Urothelium cell line (cell line): Measurements from ENCODE around the gene NR4A3.
"Not testable (repeated sequence)": the region's sequence is repeated elsewhere in the genome, so short reads cannot be mapped to it uniquely, and the experiment has no call there.

Experiments
- DNase-seq: peaks from one replicate; pipeline ENCODE4 v3.0.0; 2011; ENCODE audit warnings: low spot score, mixed read lengths
- FAIRE-seq: peaks from 2 replicates; lab custom pipeline; 2011; peaks lifted over from hg19 to GRCh38; lab: Jason Lieb, UNC

NR4A3 gene

DNA sequence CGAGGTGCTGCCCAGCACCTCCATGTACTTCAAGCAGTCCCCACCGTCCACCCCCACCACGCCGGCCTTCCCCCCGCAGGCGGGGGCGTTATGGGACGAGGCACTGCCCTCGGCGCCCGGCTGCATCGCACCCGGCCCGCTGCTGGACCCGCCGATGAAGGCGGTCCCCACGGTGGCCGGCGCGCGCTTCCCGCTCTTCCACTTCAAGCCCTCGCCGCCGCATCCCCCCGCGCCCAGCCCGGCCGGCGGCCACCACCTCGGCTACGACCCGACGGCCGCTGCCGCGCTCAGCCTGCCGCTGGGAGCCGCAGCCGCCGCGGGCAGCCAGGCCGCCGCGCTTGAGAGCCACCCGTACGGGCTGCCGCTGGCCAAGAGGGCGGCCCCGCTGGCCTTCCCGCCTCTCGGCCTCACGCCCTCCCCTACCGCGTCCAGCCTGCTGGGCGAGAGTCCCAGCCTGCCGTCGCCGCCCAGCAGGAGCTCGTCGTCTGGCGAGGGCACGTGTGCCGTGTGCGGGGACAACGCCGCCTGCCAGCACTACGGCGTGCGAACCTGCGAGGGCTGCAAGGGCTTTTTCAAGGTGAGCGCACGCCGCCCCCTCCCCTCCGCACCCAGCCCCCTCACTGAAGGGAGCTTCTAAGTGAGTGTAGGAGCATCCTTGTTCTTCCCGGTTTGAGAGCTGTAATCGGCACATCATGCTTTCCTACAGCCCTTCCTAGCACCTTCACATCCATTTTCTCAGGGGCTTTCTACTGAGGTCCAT lies 6.9 kb downstream of the NR4A3 start:
- FAIRE-seq (no peak), DNase-seq (no peak)

DNA sequence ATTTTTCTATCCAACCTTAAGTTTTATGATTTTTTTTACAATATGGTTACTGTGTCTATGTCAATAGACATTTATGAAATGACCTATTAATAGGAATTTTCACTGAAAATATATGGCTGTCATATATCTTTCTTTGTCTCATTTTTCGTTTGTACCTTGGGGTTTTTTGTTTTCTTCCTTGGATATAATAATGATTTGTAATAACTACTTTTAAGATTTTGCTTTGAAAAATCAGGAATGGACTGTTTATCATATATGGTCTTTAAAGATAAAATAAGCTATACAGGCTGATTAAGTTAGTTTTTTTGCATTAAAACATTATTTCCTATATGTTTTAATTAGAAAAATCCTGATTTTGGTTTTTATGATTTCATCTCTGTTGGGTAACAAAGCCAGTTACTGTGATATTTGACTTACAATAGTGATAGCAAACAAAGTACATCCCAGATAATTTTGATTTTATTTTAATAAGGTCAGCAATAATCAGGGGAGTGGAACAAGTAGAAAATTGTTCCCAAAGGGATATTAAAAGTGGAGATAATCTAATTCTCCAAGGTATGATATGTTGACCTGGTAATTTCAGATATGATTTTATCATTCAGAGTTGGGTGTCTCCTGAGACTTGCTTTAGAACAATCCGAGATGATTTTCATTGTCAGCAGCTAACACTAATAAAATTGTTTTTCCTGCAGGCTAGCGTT lies 10.3 kb downstream of the NR4A3 start:
- DNase-seq, result no peak
- FAIRE-seq, result no peak

DNA sequence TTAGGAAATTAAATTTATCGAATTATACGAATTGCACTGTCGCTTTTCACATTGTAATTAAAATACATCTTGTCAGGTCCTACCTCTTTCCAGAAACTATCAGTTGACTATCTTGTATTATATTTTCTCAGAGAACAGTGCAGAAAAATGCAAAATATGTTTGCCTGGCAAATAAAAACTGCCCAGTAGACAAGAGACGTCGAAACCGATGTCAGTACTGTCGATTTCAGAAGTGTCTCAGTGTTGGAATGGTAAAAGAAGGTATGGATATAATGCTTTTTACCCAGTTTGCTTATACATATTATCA lies 10.8 kb downstream of the NR4A3 start:
- FAIRE-seq (no peak), DNase-seq (no peak)

DNA sequence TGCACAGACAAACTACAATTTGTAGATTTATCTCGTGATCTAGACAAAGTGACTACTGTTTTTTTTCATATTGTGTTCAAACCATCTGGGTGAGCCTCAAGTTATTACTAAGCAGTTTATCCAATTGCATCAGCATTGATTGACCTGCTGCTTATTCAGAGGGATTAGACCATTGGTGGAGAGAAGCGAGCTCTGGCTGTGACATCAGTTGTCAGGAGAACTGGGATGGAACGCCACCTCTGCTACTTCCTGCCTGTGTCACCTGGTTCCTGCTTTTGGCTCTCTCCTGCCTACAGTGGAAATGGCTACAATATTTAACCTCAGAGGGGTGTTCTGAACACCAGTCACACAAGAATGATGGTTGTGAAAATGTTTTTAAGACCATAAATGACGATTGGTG lies 12.1 kb downstream of the NR4A3 start:
- FAIRE-seq, result no peak
- no peak for DNase-seq

DNA sequence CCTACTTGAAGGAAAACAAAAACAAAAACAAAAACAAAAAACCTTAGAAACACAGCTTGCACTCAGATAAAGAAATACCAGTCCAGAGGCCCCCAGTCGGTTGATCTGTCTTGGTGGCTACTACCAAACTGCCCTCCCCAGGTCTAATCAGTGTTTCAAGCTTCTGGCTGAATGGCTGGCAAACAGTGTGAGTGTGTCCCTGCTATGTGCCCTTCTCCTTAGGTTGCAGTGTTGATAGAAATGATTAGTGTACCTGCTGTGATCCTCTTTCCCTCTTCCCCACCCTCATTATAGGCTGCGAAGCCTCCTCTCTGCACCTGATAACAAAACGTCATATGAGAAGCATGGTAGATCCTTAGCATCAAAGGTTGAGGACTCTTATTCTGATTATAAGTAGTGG lies 12.8 kb downstream of the NR4A3 start:
- FAIRE-seq (no peak), DNase-seq (no peak)

DNA sequence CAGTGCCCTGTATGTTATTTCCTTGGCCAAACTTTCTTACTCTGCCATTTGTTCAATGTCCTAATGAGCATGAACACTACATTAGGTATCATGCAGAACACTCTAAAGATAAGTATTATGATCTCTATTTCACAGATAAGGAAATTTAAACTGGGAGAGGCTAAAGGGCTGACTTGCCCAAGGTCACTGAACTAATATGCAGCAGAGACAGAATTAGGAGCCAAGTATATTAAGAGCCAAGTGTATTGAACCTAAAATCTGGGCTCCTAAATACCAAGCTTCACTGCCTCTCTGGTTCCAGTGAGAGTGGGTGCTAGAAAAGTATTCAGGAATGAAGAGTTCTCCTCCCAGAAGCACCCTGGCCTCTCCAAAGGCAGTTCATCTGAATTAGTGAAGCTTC lies 13.5 kb downstream of the NR4A3 start:
- no peak for DNase-seq
- FAIRE-seq, result no peak

DNA sequence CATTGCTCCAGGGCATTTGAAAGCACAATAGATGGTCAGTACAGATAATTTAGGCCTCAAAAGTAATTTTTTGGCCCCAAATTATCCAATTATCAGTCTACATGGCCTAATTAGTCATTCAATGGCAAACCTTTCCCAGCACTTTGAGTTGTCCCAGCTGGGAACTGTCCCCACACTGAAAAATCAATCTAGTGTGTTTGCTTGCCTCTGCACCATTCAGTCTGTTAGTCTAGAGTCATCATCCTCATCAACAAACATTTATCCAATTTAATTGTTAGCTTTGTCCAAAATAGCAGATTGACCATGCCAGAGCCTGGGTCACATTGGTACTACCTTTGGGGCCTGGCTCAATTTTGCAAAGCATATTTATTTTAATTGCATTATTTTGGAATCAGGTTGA lies 13.9 kb downstream of the NR4A3 start:
- no peak for FAIRE-seq
- no peak for DNase-seq

DNA sequence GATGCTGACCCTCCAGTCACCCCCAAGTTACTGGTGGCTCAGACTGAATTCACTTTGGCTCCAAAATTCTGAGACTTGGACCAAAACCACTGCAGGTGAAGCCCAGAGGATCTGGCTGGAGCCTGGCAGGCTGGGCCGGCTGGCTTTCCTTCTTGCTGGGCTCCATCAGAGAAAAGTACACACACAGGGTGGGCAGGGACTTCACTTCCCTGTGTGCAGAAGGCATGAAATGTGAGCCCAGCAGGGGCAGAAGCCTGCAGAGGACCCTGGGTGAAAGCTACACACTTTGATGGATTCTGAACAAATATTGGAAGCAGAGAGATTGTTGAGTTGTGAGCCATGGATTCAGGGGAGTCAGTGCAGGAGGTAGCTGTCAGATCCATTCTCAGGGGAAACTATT lies 18.4 kb downstream of the NR4A3 start:
- no peak for FAIRE-seq
- DNase-seq, result no peak

DNA sequence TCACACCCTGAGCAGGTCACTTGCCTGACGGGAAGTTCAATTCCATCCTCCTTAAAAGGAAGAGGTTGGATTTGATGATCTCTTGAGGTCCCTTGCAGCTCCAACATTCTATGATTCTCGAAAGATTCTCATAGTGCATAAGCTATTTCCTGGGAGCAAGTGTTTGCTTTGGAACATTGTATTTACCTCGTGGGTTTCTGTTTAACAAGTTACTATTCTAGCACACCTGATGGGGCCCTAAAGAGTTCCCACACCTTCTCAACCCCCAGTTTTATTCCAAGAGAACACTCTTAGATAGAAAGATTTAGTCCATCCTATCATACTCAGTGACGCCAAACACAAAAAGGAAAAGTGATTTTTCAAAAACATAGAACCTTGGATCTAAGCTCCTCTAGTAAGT lies 23.4 kb downstream of the NR4A3 start:
- no peak for FAIRE-seq
- no peak for DNase-seq

DNA sequence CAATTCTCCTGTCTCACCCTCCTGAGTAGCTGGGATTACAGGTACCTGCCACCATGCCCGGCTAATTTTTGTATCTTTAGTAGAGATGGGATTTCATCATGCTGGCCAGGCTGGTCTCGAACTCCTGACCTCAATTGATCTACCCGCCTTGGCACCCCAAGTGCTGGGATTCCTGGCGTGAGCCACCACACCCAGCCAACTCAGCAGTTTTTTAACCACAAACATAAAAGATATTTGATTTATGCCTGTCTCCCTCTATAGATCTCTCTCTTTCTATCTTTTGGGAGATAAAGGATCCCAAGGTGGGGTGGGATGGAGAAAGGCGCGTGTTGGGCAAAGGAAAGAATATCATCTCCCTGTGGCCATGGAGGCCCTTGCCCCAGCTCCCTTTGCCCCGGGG lies 26.8 kb downstream of the NR4A3 start:
- FAIRE-seq (no peak), DNase-seq (no peak)

DNA sequence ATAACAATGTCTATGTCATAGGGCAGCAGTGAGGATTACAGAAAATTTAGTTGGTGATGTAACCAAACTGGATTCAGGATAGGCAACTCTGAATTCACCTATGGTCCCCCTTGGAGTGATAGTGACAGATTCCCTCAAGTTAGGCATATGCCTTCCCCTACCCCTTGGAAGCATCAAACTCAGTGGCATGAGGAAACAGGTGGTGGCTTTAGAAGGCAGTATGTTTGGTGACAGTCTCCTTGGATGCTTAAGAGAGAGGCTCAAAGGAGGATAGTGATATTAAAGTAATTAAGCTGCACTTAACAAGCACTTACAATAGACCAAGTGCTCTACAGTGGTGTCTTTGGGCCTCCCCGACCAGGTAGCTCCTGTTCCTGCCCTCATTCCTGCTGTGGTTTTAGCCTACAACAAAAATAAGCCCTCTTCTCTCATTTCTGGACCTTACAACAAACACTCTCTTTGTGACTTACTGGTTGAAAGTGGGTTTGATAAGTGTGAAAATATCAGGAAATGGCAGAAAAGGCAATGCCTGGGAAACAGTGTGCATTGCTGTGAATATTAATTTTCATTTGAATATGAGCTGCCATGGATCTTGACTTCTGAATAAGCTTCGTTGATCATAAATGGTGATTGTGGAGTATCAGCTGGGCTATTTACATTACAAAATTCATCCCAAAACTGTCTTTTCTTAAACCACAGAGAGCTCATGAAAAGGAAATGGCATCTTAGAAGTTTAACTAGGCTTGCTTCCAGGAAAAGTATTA lies 29.2 kb downstream of the NR4A3 start:
- DNase-seq (no peak), FAIRE-seq (no peak)

DNA sequence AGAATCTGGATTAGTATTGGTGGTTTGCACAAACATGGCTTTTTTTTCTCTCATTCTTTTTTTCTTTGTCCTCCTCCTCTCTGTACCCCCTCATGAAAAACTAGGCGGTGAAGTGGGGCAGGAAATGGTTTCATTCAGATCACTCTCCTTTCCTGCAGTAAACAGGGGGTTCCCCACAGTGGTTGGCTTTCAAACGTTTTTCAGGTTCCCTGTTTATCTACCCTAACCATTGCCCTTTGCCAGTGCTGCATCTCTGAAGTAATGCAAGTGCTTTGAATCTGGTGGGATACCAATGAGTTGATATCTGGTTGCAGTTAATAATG lies 29.8 kb downstream of the NR4A3 start:
- no peak for FAIRE-seq
- DNase-seq, result no peak

DNA sequence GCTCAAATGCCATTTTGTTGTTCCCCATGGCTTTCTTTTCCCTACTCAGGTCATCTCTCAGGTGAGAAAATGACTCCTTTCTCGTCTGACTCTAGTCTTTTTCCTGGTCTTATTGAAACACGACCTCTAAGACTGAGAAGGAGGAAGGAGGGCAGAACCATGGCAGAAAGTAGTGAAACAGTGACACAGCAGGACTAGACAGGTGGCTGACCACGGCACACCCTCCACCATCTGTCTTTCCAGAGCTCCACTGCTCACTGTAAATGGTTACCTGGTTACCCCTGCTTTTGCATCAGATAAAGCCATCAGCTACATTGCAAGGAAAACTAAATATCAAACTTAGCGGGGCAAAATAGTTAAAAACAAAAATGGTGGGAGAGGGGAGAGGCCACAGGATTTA lies 30.9 kb downstream of the NR4A3 start:
- DNase-seq (no peak), FAIRE-seq (no peak)

DNA sequence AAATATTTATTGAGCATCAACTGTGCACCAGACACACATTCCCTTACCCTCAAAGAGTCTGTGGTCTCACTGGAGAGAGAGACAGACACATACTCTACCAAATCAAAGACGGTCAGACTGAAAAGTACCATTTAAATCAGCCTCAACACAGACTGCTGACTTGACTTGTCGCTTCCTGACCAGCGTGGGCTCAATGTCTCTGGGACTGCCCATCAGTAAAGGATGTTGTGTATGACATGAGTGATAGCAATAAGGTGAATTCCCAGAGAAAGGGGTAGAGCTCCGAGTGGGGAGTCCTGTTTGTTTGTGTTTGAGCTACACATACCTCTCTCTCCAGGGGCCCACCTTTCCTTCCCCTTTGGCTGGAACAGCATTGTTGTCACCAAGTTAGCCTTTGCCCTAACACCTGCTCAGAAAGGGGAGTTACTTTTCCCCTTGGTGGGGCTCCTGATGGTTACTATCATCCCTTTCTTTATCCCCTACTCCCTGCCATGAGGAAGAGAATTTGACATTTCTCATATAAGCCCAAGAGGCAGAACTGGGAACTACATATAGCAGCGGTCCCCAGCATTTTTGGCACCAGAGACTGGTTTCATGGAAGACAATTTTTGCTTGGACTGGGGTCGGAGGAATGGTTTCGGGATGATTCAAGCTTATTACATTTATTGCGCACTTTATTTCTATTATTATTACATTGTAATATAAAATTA lies 33.9 kb downstream of the NR4A3 start:
- DNase-seq (no peak), FAIRE-seq (no peak)

DNA sequence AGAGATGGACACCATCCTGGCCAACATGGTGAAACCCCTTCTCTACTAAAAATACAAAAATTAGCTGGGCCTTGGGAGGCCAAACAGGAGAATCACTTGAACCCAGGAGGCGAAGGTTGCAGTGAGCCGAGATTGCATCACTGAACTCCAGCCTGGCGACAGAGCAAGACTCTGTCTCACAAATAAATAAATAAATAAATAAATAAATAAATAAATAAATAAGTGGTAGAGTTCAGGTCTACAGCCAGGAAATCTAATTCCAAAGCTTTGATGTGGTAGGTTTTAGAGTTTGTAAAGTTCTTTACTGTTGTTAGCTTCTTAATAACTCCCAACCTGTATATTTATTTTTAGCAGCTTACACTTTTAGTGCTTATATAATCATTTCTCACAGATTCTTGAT lies 35.9 kb downstream of the NR4A3 start:
- not testable (repeated sequence) for FAIRE-seq, DNase-seq

DNA sequence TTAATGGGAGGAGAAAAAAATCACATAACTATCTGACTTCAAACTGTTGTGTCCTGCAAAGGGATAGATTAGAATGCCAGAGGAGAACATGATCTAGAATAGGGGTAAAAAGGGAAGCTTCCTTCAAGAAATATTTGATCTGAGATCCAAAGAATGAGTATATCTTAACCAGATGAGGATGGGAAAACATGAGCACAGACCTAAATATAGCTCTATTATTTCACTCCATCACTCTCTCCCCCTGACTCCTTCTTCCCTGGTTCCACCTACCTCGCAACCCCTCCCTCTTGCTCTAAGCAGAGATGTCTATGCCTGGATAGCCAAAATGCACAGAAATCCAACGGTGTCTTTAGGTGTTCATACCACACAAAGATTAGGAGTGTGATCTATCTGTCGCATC lies 36.4 kb downstream of the NR4A3 start:
- FAIRE-seq (no peak), DNase-seq (no peak)

DNA sequence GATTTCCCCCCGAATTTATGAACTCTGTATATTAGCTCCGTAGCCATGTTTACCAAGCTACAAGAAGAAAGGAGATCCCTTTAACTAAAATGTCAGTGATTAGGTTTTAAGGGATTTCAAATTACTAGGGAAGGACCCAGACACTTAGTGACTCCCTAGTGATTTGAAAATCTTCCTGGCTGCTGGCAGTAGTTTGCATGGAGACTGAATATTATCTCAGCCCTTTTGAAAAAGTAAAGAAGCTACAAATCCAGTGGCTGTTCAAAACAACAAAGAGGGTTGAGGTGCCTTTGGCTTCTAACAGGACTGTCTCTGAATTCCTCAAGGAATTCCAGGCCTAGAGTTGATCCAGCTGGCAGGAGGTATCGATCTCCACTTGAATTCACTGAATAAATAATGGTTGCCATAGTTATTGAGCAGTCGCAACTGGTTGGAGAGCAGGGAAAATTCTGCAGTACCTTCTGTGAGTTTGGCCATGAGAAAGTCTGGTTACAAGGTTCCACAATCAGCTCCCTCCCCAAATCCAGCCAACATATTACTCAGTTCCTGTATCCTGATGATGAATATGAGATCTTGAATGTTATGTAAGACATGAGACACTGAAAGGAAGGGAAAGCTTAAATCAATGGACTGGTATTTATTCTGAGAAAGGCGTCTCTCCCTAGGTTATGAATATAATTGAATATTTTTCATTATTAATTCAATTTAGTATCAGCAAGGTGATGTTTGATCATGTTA lies 37.7 kb downstream of the NR4A3 start:
- FAIRE-seq, result no peak
- DNase-seq, result no peak

DNA sequence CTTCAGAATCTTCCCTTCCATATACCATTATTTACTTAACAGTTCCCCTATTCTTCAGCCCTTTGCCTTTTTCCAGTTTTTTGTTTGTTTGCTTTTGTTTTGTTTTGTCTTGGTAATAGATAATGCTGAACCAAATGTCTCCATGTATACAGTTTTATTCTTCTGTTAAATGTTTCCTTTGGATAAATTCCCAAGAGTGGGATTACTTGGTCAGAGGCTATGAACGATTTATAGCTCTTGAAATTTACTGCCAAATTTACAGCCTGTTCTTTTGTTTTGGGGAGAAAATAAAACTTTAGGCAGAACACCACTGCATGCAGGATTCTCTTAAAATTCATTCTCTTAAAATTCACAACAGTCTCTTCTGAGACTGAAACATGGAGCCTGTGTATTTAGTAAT lies 38.6 kb downstream of the NR4A3 start:
- no peak for FAIRE-seq
- DNase-seq, result no peak

DNA sequence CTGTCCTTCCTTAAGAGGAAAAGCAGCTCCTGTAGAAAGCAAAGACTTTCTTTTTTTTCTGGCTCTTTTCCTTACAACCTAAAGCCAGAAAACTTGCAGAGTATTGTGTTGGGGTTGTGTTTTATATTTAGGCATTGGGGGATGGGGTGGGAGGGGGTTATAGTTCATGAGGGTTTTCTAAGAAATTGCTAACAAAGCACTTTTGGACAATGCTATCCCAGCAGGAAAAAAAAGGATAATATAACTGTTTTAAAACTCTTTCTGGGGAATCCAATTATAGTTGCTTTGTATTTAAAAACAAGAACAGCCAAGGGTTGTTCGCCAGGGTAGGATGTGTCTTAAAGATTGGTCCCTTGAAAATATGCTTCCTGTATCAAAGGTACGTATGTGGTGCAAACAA lies 42.3 kb downstream of the NR4A3 start:
- DNase-seq (no peak), FAIRE-seq (no peak)

DNA sequence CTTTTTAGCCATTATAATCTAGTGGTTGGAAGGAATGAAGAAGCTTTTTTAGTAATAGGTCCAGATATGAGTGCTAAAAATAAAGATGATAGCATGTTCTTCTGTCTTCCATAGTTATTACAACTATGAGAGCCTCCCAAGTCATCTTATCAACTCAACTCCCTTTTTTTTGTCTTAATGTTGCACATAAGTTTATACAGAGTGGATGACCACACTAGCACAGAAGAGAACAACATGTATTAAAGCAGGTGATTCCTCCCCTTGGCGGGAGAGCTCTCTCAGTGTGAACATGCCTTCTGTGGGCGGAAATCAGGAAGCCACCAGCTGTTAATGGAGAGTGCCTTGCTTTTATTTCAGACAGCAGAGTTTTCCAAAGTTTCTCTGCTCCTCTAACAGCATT lies 44.7 kb downstream of the NR4A3 start:
- DNase-seq (no peak), FAIRE-seq (no peak)

DNA sequence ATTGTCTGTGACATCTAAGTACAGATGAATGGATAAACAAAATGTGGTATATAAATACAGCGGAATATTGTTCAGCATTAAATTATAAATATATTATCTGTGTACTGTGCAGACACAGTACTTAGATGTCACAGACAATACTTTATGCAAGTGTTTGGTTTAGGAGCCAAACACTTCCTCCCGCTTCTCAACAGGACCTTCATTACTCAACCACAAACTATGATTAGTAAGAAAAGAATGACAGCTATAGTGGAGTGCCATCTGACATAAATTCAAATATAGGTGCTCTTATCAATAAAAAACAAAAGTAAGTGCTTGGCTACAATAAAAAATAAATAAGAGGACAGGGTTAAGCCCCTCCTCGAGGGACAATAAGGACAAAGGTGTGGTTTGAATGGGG lies 45.9 kb downstream of the NR4A3 start:
- DNase-seq, result no peak
- no peak for FAIRE-seq
